GM08714 (cell line): ENCODE measurements around the gene REXO1.
"Not testable (repeated sequence)": the region's sequence is repeated elsewhere in the genome, so short reads cannot be mapped to it uniquely, and the experiment has no call there.

Source experiments
- H3K4me3 ChIP-seq: fragments of 200-500 bp; sonication (Bioruptor generic); 2 replicates; pipeline ENCODE4 v1.5.1; 2014; ENCODE audit warnings: mild to moderate bottlenecking, low read length, inconsistent platforms
- ZNF274 ChIP-seq: IDR thresholded peaks from 2 replicates; pipeline ENCODE4 v1.6.1; 2012; ENCODE audit warnings: mild to moderate bottlenecking, low read depth, low read length

REXO1 gene

GRCh38 chr19:1805401-1806183 lies 42.7 kb downstream of the REXO1 start:
- no peak overlapping the region for H3K4me3 ChIP-seq
- TF ChIP-seq ZNF274 = no peak

DNA sequence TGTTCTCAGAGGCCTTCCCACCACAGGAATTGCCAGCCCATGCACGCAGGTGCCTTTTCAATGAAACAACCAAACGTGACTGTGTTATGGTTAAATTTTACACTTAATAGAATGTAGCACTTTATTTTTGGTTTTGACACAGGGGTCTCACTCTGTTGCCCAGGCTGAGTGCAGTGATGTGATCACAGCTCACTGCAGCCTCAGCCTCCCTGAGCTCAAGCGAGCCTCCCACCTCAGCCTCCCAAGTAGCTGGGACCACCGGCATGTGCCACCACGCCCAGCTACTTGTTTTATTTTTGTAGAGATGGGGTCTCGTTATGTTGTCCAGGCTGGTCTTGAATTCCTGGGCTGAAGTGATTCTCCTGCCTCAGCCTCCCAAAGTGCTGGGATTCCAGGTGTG lies 43.4 kb downstream of the REXO1 start:
- no peak for TF ChIP-seq ZNF274
- H3K4me3 ChIP-seq = no peak overlapping the region

DNA sequence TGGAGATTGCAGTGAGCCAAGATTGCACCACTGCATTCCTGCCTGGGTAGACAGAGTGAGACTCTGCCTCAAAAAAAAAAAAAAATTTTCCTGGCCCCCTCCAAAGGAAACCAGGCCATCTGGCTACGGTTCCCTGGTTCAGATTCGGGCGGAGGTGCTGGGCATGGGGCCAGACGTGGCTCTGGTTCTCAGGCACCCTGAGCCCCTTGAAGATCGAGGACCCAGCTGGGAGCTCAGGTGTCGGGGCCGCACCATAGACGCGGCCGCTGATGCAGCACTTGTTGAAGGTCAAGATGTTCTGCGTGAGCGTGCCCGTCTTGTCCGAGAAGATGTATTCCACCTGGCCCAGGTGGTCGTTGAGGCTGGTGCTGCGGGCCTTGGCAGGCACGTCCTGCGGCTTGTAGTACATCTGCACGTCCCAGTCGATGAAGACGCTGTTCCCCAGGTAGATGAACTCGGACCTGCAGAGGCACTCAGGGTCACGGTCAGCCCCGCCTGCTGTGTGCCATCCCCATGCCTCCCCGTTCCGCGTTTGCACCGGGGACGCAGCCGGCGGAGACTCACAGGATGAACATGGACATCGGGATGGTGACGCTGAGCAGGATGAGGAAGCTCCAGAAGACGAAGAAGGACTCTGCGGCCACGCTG lies 48.5 kb downstream of the REXO1 start:
- no peak overlapping the region for H3K4me3 ChIP-seq
- no peak for TF ChIP-seq ZNF274

DNA sequence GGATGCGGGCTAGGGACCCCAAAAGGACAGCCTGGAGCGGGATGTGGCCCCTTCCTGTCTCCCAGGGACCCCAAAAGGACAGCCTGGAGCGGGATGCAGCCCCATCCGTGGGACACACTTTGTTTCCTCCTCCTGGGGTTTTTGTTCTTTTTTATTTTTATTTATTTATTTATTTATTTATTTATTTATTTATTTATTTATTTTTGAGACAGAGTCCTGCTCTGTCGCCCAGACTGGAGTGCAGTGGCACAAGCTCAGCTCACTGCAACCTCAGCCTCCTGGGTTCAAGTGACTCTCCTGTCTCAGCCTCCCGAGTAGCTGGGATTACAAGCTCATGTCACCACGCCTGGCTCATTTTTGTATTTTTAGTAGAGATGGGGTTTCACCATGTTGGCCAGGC lies 51.0 kb downstream of the REXO1 start:
- H3K4me3 ChIP-seq = not testable (repeated sequence)

DNA sequence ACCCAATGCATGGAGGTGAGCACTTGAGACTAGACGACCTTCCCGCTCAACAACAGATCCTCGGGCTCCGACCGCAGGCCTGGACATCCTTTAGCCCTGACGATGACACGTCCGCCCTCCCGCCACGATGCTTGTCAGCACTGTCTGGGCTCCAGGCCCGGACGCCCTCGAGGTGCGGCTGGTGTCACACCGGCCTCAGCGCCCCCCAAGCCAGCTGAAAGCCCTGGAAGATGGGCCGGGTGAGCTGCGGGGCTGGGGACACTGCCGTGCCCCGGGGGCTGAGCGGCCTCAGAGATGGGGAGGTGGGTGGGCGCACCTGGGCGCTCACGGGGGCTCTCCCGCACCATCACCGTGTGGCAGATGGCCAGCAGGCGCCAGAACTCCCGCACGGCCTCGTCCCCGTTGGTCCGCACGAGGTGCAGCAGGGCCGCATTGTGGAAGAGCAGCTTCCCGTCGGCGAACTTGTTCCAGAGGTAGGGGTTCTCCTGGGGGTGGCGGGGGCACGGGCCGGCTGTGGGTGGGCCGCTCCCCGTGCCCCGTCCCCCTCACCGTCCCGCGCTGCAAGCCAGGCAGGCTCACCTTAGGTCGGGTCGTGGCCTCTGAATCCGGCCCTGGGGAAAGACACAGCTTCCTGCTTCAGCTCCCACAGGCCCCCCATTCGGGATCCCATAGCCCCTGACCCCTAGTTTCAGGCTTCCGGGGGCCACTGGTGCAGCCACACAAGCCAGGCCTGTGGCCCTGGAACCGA lies 51.7 kb downstream of the REXO1 start:
- H3K4me3 ChIP-seq = no peak overlapping the region
- no peak for TF ChIP-seq ZNF274

DNA sequence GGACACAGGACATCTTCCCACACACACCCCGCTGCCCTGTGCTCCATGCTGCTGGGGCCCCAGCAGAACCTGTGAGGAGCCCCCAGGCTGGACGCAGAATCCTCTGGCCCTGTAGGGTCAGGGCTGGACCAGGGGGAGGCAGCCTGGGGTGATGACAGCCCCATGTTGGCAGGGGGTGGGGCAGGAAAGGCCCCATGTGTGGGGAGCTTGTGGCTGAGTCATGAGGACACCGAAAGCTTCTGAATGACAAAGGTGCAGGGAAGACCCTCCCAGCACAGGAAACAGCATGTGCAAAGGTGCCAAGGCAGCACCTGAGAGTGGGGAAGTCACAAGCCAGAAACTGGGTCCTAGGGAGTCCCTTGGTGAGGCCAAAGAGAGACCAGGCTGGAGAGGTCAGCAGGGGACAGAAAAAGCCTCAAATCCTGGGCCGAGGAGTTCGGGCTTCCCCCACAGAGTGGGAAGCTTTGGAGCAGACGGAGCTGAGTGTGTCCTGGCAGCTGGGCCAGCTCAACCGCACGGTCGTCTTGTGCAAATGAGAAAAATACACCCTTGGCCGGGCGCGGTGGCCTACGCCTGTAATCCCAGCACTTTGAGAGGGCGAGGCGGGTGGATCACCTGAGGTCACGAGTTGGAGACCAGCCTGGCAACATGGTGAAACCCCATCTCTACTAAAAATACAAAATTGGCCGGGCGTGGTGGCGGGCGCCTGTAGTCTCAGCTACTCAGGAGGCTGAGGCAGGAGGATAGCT lies 53.7 kb downstream of the REXO1 start:
- no peak for TF ChIP-seq ZNF274

GRCh38 chr19:1791879-1792278 lies 56.4 kb downstream of the REXO1 start:
- TF ChIP-seq ZNF274 = no peak
- no peak overlapping the region for H3K4me3 ChIP-seq

More for the DNA sequence above, 53.7 kb downstream of the REXO1 start:
- no peak overlapping the region for H3K4me3 ChIP-seq

DNA sequence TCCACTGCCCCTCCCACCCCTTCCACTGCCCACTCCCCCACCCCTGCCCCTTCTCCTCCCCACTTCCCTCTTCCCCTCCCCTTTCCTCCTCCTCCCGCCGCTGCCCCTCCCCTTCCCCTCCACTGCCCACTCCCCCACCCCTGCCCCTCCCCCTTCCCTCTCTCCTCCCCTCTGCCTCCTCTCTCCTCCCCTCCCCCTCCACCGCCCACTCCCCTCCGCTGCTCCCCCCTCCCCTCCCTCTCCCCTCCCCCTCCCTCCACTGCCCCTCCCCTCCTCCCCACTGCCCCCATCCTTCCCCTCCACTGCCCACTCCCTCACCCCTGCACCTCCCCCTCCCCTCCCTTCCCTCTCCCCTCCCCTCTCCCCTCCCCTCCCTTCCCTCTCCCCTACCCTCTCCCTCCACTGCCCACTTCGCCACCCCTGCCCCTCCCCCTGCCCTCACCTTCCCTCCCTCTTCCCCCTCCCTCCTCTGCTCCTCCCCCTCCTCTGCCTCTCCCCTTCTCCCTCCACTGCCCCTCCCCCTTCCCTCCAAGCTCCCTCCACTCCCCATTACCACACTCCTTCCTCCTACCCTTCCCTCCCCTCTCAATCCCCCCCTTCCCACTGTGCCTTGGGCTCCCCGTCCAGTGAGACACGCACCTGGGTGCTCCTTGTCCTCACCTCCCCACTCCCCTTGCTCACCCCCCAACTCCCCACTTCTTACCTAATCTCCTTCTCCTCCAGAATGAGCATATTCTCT lies 58.1 kb downstream of the REXO1 start:
- no peak for TF ChIP-seq ZNF274
- H3K4me3 ChIP-seq = no peak overlapping the region

GRCh38 chr19:1789261-1790041 lies 58.8 kb downstream of the REXO1 start:
- no peak overlapping the region for H3K4me3 ChIP-seq
- no peak for TF ChIP-seq ZNF274

- TF ChIP-seq ZNF274 = no peak
These were observed 61.2 kb downstream of the REXO1 start for GRCh38 chr19:1787116-1787515.

GRCh38 chr19:1786668-1787067 lies 61.6 kb downstream of the REXO1 start:
- no peak overlapping the region for H3K4me3 ChIP-seq
- TF ChIP-seq ZNF274 = no peak

More at GRCh38 chr19:1787116-1787515, 61.2 kb downstream of the REXO1 start:
- H3K4me3 ChIP-seq = no peak overlapping the region

DNA sequence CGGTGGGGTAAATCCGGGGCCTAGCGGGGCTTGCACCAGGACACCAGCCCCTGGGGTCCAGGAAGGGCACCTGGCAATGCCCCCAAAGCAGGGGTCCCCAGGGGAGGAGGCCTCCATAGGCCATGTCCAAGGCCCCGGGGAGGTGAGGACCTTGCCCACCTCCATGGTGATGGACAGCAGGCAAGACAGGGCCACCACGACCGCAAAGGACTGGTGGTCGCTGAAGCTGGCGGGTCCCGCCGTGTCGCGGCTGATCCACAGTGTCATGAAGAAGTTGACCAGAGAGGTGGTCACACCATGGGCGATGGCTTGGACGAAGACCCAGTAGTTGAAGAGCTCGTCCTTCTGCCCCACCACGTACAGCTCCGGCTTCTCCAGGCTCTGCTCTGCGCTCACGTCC lies 63.0 kb downstream of the REXO1 start:
- no peak for TF ChIP-seq ZNF274
- H3K4me3 ChIP-seq = no peak overlapping the region

- H3K4me3 ChIP-seq = no peak overlapping the region
- no peak for TF ChIP-seq ZNF274
These were observed 64.4 kb downstream of the REXO1 start for GRCh38 chr19:1783874-1784273.
